GM12878 (cell line): Measurements from ENCODE around the gene DXO. TPM values are rescaled to one million over a fixed set of nuclear protein-coding genes. Genes with fewer than 3 reads are reported as not detected.

Experiments used
- ATAC-seq: fragments of 200-7000 bp; cut with Tn5 transposase; 3 replicates; pipeline ENCODE4 v1.9.1; 2020; ENCODE audit warnings: mild to moderate bottlenecking, moderate library complexity
- BruUV-seq: library from RNA; stranded (reverse); fragments of 400-500 nt; replicated peaks from 2 replicates; lab custom pipeline; 2021; lab: Mats Ljungman, UMichigan
- CTCF ChIA-PET: fragments of 300-600 bp; sonication (Branson Sonifier 250); formaldehyde crosslinking; extraction: SDS; loops from one replicate; lab custom pipeline; 2021; ENCODE audit warnings: inconsistent platforms; lab: Yijun Ruan, JAX
- POLR2A ChIA-PET: fragments of 350-600 bp; formaldehyde crosslinking; extraction: SDS; loops from one replicate; lab custom pipeline; 2021; ENCODE audit warnings: inconsistent platforms; lab: Charles Lee
- RAD21 ChIA-PET: fragments of 300-600 bp; sonication (Branson Sonifier 250); formaldehyde crosslinking; loops from one replicate; lab custom pipeline; 2023; ENCODE audit warnings: antibody characterized with exemption; ENCODE audit not compliant: unreplicated experiment; lab: Charles Lee
- SMC1A ChIA-PET: fragments of 300-600 bp; sonication (Branson Sonifier 250); formaldehyde crosslinking; loops from one replicate; lab custom pipeline; 2023; ENCODE audit not compliant: unreplicated experiment, uncharacterized antibody; lab: Charles Lee
- DNase-seq: peaks from one replicate; pipeline ENCODE4 v3.0.0-alpha.2; 2011; ENCODE audit warnings: low read depth, low spot score
- FAIRE-seq: peaks from 3 replicates; lab custom pipeline; 2011; peaks lifted over from hg19 to GRCh38; lab: Jason Lieb, UNC
- H2AFZ ChIP-seq: 2 replicates; pipeline ENCODE4 v1.6.0; 2011; ENCODE audit warnings: low read depth, low read length, control low read depth; ENCODE audit not compliant: control insufficient read depth
- H3K27ac ChIP-seq: 2 replicates; pipeline ENCODE4 v1.5.1; 2011; ENCODE audit warnings: control low read depth; ENCODE audit not compliant: control insufficient read depth, insufficient read depth
- H3K27me3 ChIP-seq, 2 experiments: replicated peaks in 1 of 2; 2 replicates each; pipeline versions ENCODE4 v1.6.0 to v1.6.1; 2011; ENCODE audit warnings: low read length in 1 of 2; ENCODE audit not compliant: control insufficient read depth in 2 of 2, insufficient read depth in 2 of 2
- H3K36me3 ChIP-seq, 2 experiments: 2 replicates each; pipeline ENCODE4 v1.5.1; 2011; ENCODE audit warnings: low read length in 1 of 2; ENCODE audit not compliant: control insufficient read depth in 2 of 2, insufficient read depth in 2 of 2
- H3K4me1 ChIP-seq: 2 replicates; pipeline ENCODE4 v1.6.1; 2011; ENCODE audit warnings: mild to moderate bottlenecking, low read length, moderate library complexity, mixed read lengths; ENCODE audit not compliant: control insufficient read depth, insufficient read depth
- H3K4me2 ChIP-seq: 2 replicates; pipeline ENCODE4 v1.6.0; 2011; ENCODE audit warnings: control low read depth; ENCODE audit not compliant: control insufficient read depth, insufficient read depth
- H3K4me3 ChIP-seq: fragments of 200-600 bp; sonication (generic); 2 replicates; pipeline ENCODE4 v1.5.1; 2016
- H3K79me2 ChIP-seq: 2 replicates; pipeline ENCODE4 v1.6.0; 2011; ENCODE audit warnings: low read length; ENCODE audit not compliant: control insufficient read depth, insufficient read depth
- H3K9ac ChIP-seq: 2 replicates; pipeline ENCODE4 v1.8.0; 2011; ENCODE audit warnings: low read length, control low read depth, mixed read lengths; ENCODE audit not compliant: control insufficient read depth, insufficient read depth
- H3K9me3 ChIP-seq: replicated peaks from 3 replicates; pipeline ENCODE4 v1.5.1; 2011; ENCODE audit warnings: mild to moderate bottlenecking, low read length; ENCODE audit not compliant: control insufficient read depth, insufficient read depth
- H4K20me1 ChIP-seq: 2 replicates; pipeline ENCODE4 v1.6.0; 2011; ENCODE audit not compliant: control insufficient read depth, insufficient read depth
- ATF7 ChIP-seq: fragments of 450-650 bp; IDR thresholded peaks from 2 replicates; pipeline ENCODE4 v1.6.1; 2016; ENCODE audit warnings: low read depth, mild to moderate bottlenecking
- CBFB ChIP-seq: IDR thresholded peaks from 2 replicates; pipeline ENCODE4 v1.6.1; 2016; ENCODE audit warnings: antibody characterized with exemption, low read depth
- CBX5 ChIP-seq: sonication (generic); IDR thresholded peaks from 2 replicates; pipeline ENCODE4 v1.6.1; 2016; ENCODE audit warnings: low read depth, moderate library complexity, mild to moderate bottlenecking, inconsistent platforms
- CEBPB ChIP-seq, 2 experiments: fragments of 150-350 bp in 1 of 2; IDR thresholded peaks; 2 replicates each; pipeline ENCODE4 v1.6.1; 2012 to 2014; ENCODE audit warnings: low read depth in 2 of 2, low read length in 2 of 2, borderline replicate concordance in 1 of 2, inconsistent platforms in 1 of 2
- CTCF ChIP-seq, 3 experiments: IDR thresholded peaks in 2 of 3; conservative IDR thresholded peaks in 1 of 3; 2 replicates each; pipeline ENCODE4 v1.5.1; 2011; ENCODE audit warnings: low read depth in 3 of 3, low read length in 3 of 3, mild to moderate bottlenecking in 3 of 3, control low read depth in 2 of 3, moderate library complexity in 2 of 3, inconsistent platforms in 1 of 3, mixed read lengths in 1 of 3; ENCODE audit not compliant: control insufficient read depth in 2 of 3, insufficient read depth in 1 of 3; ENCODE audit errors: extremely low read depth in 1 of 3
- CUX1 ChIP-seq: IDR thresholded peaks from 2 replicates; pipeline ENCODE4 v1.6.1; 2012; ENCODE audit warnings: improper control_type of control experiment, low read depth, low read length; ENCODE audit not compliant: insufficient replicate concordance
- FOXM1 ChIP-seq: IDR thresholded peaks from 2 replicates; pipeline ENCODE4 v1.6.1; 2012; ENCODE audit warnings: low read depth, mild to moderate bottlenecking, inconsistent platforms, low read length, moderate library complexity
- LARP7 ChIP-seq: fragments of 450-650 bp; IDR thresholded peaks from 2 replicates; pipeline ENCODE4 v1.6.1; 2017; ENCODE audit warnings: mild to moderate bottlenecking
- NFYA ChIP-seq: IDR thresholded peaks from 2 replicates; pipeline ENCODE4 v1.6.1; 2011; ENCODE audit warnings: low read depth, mild to moderate bottlenecking, low read length, improper control_type of control experiment, borderline replicate concordance
- NFYB ChIP-seq: IDR thresholded peaks from 2 replicates; pipeline ENCODE4 v1.6.1; 2011; ENCODE audit warnings: low read depth, mild to moderate bottlenecking, low read length, improper control_type of control experiment, moderate library complexity; ENCODE audit not compliant: insufficient read depth
- NR2C1 ChIP-seq: fragments of 450-650 bp; IDR thresholded peaks from 2 replicates; pipeline ENCODE4 v1.6.1; 2017; ENCODE audit warnings: antibody characterized with exemption, mild to moderate bottlenecking, moderate library complexity
- NRF1 ChIP-seq: conservative IDR thresholded peaks from 2 replicates; pipeline ENCODE4 v1.6.1; 2011; ENCODE audit warnings: mild to moderate bottlenecking, low read depth, low read length, improper control_type of control experiment
- POLR2A ChIP-seq: IDR thresholded peaks from 2 replicates; pipeline ENCODE4 v1.6.1; 2011; ENCODE audit warnings: low read depth, mild to moderate bottlenecking, low read length
- POU2F2 ChIP-seq: IDR thresholded peaks from 3 replicates; pipeline ENCODE4 v1.6.1; 2011; ENCODE audit warnings: low read depth, mild to moderate bottlenecking, low read length, borderline replicate concordance
- SMAD1 ChIP-seq: fragments of 450-650 bp; IDR thresholded peaks from 2 replicates; pipeline ENCODE4 v1.6.1; 2018; ENCODE audit warnings: mild to moderate bottlenecking, low read depth; ENCODE audit not compliant: partially characterized antibody
- TAF1 ChIP-seq: IDR thresholded peaks from 2 replicates; pipeline ENCODE4 v1.6.1; 2011; ENCODE audit warnings: mild to moderate bottlenecking, low read depth, low read length, borderline replicate concordance
- WGBS: methylation state at CpG from one replicate; pipeline ENCODE4 v1.1.6; 2016; ENCODE audit warnings: low lambda C conversion rate; ENCODE audit not compliant: insufficient replicate concordance, insufficient coverage; ENCODE audit errors: missing lambda C conversion rate; 5-methylcytosine and 5-hydroxymethylcytosine counted together
- in situ Hi-C: fragments of 300-500 bp; cut with MboI; formaldehyde crosslinking; loops from 9 replicates; pipeline ENCODE4 v1.14.3; 2018; ENCODE audit warnings: mixed read lengths
- intact Hi-C: fragments of 100-400 bp; cut with micrococcal nuclease; formaldehyde crosslinking; loops from one replicate; pipeline ENCODE4 v1.14.2; 2022; ENCODE audit not compliant: unreplicated experiment
- polyA plus RNA-seq, 11 experiments: library from polyadenylated mRNA; depleted of rRNA in 4 of 11; unstranded in 6 of 11; stranded (reverse) in 5 of 11; fragments of >200 nt; fragmentation: Nextera tagmentation in 4 of 11; fragmentation: Illumina TruSeq in 1 of 11; extraction: Ambion mirVana in 4 of 11; extraction: Trizol in 1 of 11; gene quantifications; 1 replicate in 1 of 11; 2 replicates in 10 of 11; pipeline versions ENCODE4 v1.2.1 to v1.2.3, GENCODE V29; 2011 to 2016; ENCODE audit warnings: inconsistent platforms in 2 of 11, missing spikeins in 2 of 11, low read depth in 1 of 11
- total RNA-seq, 4 experiments: library from RNA; depleted of rRNA in 3 of 4; stranded (reverse); fragments of >200 nt in 3 of 4; fragmentation: Illumina TruSeq in 1 of 4; extraction: Trizol in 1 of 4; gene quantifications; 2 replicates each; pipeline versions ENCODE4 v1.2.1 to v1.2.3, GENCODE V29; 2013 to 2021
- TF ChIP-seq, protein P1 (sequence below): IDR thresholded peaks from 2 replicates; pipeline ENCODE4 v1.6.1; 2011; ENCODE audit warnings: low read depth, low read length, improper control_type of control experiment, borderline replicate concordance

DXO gene
- total and polyA plus RNA-seq, 10 of the 15 experiments (the other 5 are each of a cell fraction or from before 2014, with no cell fraction given), result 4.5 to 21.4 (median 16.3) TPM

DNA sequence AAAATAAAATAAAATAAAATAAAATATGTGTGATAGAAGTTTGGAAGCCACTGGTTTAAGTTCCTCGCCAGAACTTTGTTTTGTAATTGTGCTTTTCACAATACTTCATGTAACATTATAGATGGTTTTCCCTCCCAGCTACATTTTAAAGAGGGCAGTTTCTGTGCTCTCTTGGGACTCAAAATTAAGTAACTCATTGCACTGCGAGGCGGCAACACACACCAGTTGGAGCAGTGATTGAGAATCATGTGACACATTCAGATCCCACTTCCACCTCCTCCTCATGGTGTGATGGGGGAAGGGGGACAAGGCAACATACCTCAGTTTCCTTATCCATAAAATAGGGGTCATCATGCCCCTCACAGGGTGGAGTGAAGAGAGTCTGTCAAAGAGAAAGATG is 36.9 kb downstream of the DXO start (continued):
- TF ChIP-seq CUX1 (no peak), CBFB (no peak), NFYA (no peak), ATF7 (no peak)
- TF ChIP-seq, all 136 proteins: peak for 0

DNA sequence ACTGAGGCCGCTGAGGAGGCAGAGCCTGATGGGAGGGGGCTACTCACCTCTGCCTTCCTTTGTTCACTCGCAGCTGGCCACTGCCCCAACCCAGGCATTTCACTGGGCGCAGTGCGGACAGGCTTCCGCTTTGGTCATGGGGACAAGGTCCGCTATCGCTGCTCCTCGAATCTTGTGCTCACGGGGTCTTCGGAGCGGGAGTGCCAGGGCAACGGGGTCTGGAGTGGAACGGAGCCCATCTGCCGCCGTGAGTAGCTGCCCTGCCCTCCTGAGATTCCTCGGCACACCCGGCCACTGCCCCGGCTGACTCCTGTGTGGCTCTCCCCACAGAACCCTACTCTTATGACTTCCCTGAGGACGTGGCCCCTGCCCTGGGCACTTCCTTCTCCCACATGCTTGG is 38.4 kb downstream of the DXO start:
- 62% methylated on average over 16 of the region's 19 CpGs for WGBS
- TF ChIP-seq TAF1, result no peak
- no peak for TF ChIP-seq SMAD1
- no peak for TF ChIP-seq POU2F2
- TF ChIP-seq, protein P1, sequence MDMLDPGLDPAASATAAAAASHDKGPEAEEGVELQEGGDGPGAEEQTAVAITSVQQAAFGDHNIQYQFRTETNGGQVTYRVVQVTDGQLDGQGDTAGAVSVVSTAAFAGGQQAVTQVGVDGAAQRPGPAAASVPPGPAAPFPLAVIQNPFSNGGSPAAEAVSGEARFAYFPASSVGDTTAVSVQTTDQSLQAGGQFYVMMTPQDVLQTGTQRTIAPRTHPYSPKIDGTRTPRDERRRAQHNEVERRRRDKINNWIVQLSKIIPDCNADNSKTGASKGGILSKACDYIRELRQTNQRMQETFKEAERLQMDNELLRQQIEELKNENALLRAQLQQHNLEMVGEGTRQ, result no peak
- no peak for TF ChIP-seq NRF1
- TF ChIP-seq CEBPB (IDR thresholded peaks at IDR 0.05; ENCODE audit: borderline replicate concordance in 1 of 2, low read depth in 2 of 2, low read length in 2 of 2), result no peak
- TF ChIP-seq LARP7, result no peak
- no peak for TF ChIP-seq CBX5
- no peak for TF ChIP-seq CTCF (IDR thresholded peaks at IDR 0.05 in 2 of 3, conservative IDR thresholded peaks at IDR 0.05 in 1 of 3; ENCODE audit: control insufficient read depth in 2 of 3, extremely low read depth in 1 of 3, insufficient read depth in 1 of 3, low read depth in 3 of 3, low read length in 3 of 3)
- TF ChIP-seq POLR2A, result no peak
- TF ChIP-seq NR2C1, result no peak
- no peak for TF ChIP-seq NFYB
- no peak for TF ChIP-seq FOXM1

More for the DNA sequence above, 38.4 kb downstream of the DXO start:
- Histone ChIP-seq H3K4me2 (no peak overlapping the region), H2AFZ (no peak overlapping the region), H3K79me2 (no peaks in the 10 kb centered on the region), H3K4me3 (no peak overlapping the region), H3K4me1 (no peaks in the 10 kb centered on the region), H4K20me1 (no peaks in the 10 kb centered on the region), H3K27me3 (peaks cover 0 to 2% of the 10 kb centered on the region in 2 experiments; a peak in 1 of 4 replicates), H3K9ac (no peak overlapping the region), H3K9me3 (no peaks in the 10 kb centered on the region), H3K36me3 (no peaks in the 10 kb centered on the region), H3K27ac (no peak overlapping the region)
- DNase-seq, result no peak
- POLR2A ChIA-PET, result no interaction called here
- RAD21 ChIA-PET, result no interaction called here
- intact Hi-C loops (no loop called here), in situ Hi-C loops (no loop called here)
- SMC1A ChIA-PET, result no interaction called here
- CTCF ChIA-PET, result no interaction called here
- no TSS peak for BruUV-seq
- no peak for FAIRE-seq
- ATAC-seq, result no peak
